CD4-positive, alpha-beta T cell treated with Interleukin-15 for 1 hour (primary cell): Measurements from ENCODE around the gene PSMG4.

Source experiments
- DNase-seq: peaks from one replicate; pipeline ENCODE4 v3.0.0-alpha.2; 2020

PSMG4 gene

GRCh38 chr6:3252861-3253596 lies 5.7 kb upstream of the PSMG4 start:
- DNase-seq, result no peak

GRCh38 chr6:3253597-3253961 lies 5.2 kb upstream of the PSMG4 start:
- DNase-seq, result no peak

- no peak for DNase-seq
Measured at GRCh38 chr6:3258201-3258600, 546 bp upstream of the PSMG4 start.

GRCh38 chr6:3259491-3259958 lies 778 bp downstream of the PSMG4 start:
- DNase-seq, result peak; percentile 28

GRCh38 chr6:3260296-3260695 lies 1.5 kb downstream of the PSMG4 start:
- DNase-seq, result no peak

- DNase-seq, result no peak
Measured at GRCh38 chr6:3260772-3261517, 2.2 kb downstream of the PSMG4 start.

- no peak for DNase-seq
Measured at GRCh38 chr6:3261518-3261820, 2.7 kb downstream of the PSMG4 start.

- no peak for DNase-seq
Measured at GRCh38 chr6:3261921-3262320, 3.2 kb downstream of the PSMG4 start.

- no peak for DNase-seq
Measured at GRCh38 chr6:3263096-3263495, 4.3 kb downstream of the PSMG4 start.

- DNase-seq, result no peak
Measured at GRCh38 chr6:3264356-3264755, 5.6 kb downstream of the PSMG4 start.

GRCh38 chr6:3265671-3266070 lies 6.9 kb downstream of the PSMG4 start:
- DNase-seq, result no peak

- no peak for DNase-seq
Measured at GRCh38 chr6:3266170-3266569, 7.4 kb downstream of the PSMG4 start.

- no peak for DNase-seq
Measured at GRCh38 chr6:3267162-3267561, 8.4 kb downstream of the PSMG4 start.

- DNase-seq, result peak; percentile 6
Measured at GRCh38 chr6:3268680-3269079, 9.9 kb downstream of the PSMG4 start.

GRCh38 chr6:3269281-3269975 lies 10.7 kb downstream of the PSMG4 start:
- DNase-seq, result no peak

GRCh38 chr6:3270258-3270657 lies 11.5 kb downstream of the PSMG4 start:
- no peak for DNase-seq

- no peak for DNase-seq
Measured at GRCh38 chr6:3271756-3272155, 13.0 kb downstream of the PSMG4 start.

- no peak for DNase-seq
Measured at GRCh38 chr6:3272911-3273547, 14.3 kb downstream of the PSMG4 start.

- DNase-seq, result no peak
Measured at GRCh38 chr6:3273707-3274521, 15.2 kb downstream of the PSMG4 start.

- no peak for DNase-seq
Measured at GRCh38 chr6:3276174-3277167, 17.7 kb downstream of the PSMG4 start.

- no peak for DNase-seq
Measured at GRCh38 chr6:3277251-3277650, 18.5 kb downstream of the PSMG4 start.
